Urinary bladder (tissue), 4 donors: ENCODE measurements around the gene NLRX1. TPM values are rescaled to one million over a fixed set of nuclear protein-coding genes. Genes with fewer than 3 reads are reported as not detected.
A peak's percentile ranks its signal among the peaks of the same experiment; 100 is the strongest.
"Not testable (repeated sequence)": the region's sequence is repeated elsewhere in the genome, so short reads cannot be mapped to it uniquely, and the experiment has no call there.

Experiments
- DNase-seq: peaks from one replicate; pipeline ENCODE4 v3.0.0-alpha.2; 2015; ENCODE audit errors: extremely low spot score
- H3K27ac ChIP-seq: one replicate; pipeline ENCODE4 v1.5.1; 2013; ENCODE audit warnings: low read depth, mild to moderate bottlenecking, moderate library complexity
- H3K36me3 ChIP-seq: one replicate; pipeline ENCODE4 v1.6.1; 2013; ENCODE audit warnings: mild to moderate bottlenecking, moderate library complexity; ENCODE audit not compliant: insufficient read depth
- H3K4me1 ChIP-seq: one replicate; pipeline ENCODE4 v1.6.1; 2013; ENCODE audit warnings: mild to moderate bottlenecking, moderate library complexity; ENCODE audit not compliant: insufficient read depth
- H3K4me3 ChIP-seq: one replicate; pipeline ENCODE4 v1.5.1; 2013; ENCODE audit warnings: low read depth, low read length
- WGBS: extraction: QIAGEN DNeasy Blood & Tissue Kit; methylation state at CpG from one replicate; pipeline ENCODE4 v1.1.7; 2013; 5-methylcytosine and 5-hydroxymethylcytosine counted together
- polyA plus RNA-seq: library from polyadenylated mRNA; stranded (reverse); fragments of 200-250 nt; gene quantifications from one replicate; pipeline ENCODE4 v1.2.3, GENCODE V29; 2013
- total RNA-seq: library from RNA; depleted of rRNA; stranded (reverse); fragments of >200 nt; gene quantifications from one replicate; pipeline ENCODE4 v1.2.3, GENCODE V29; 2014
- donor health status: healthy with polysubstance abuse.
- donor health status: healthy.

The NLRX1 gene
- total and polyA plus RNA-seq, 2 donors, result 11.7 to 24.3 TPM

GRCh38 chr11:119161871-119162270, 6.7 kb upstream of the NLRX1 start:
- DNase-seq, result no peak
- Histone ChIP-seq H3K4me1 (no peaks in the 10 kb centered on the region), H3K36me3 (no peaks in the 10 kb centered on the region), H3K27ac (no peak overlapping the region), H3K4me3 (no peak overlapping the region)
- 77% methylated on average over 8 of the region's 8 CpGs for WGBS

- no peaks in the 10 kb centered on the region for H3K4me1 ChIP-seq
These were observed 2.0 kb upstream of the NLRX1 start for GRCh38 chr11:119166368-119167076.

GRCh38 chr11:119167077-119167458, 1.5 kb upstream of the NLRX1 start:
- 85% methylated on average over 10 of the region's 10 CpGs for WGBS
- not testable (repeated sequence) for DNase-seq, H3K36me3 ChIP-seq, H3K27ac ChIP-seq, H3K4me1 ChIP-seq, H3K4me3 ChIP-seq

More at GRCh38 chr11:119166368-119167076, 2.0 kb upstream of the NLRX1 start:
- H3K27ac ChIP-seq, result no peak overlapping the region
- no peak overlapping the region for H3K4me3 ChIP-seq
- no peaks in the 10 kb centered on the region for H3K36me3 ChIP-seq
- WGBS, result 74% methylated on average over 8 of the region's 8 CpGs
- no peak for DNase-seq

- no peaks in the 10 kb centered on the region for H3K4me1 ChIP-seq
- no peak overlapping the region for H3K27ac ChIP-seq
- WGBS, result 58% methylated on average over 6 of the region's 6 CpGs
- H3K4me3 ChIP-seq, result no peak overlapping the region
- no peak for DNase-seq
- H3K36me3 ChIP-seq, result no peaks in the 10 kb centered on the region
These were observed 592 bp upstream of the NLRX1 start for GRCh38 chr11:119167933-119168332.

- peak overlapping the region; percentile 79 for H3K4me3 ChIP-seq
- DNase-seq, result no peak
- peak overlapping the region; percentile 87 for H3K27ac ChIP-seq
- no peaks in the 10 kb centered on the region for H3K36me3 ChIP-seq
- no peaks in the 10 kb centered on the region for H3K4me1 ChIP-seq
- 14% methylated on average over 15 of the region's 15 CpGs for WGBS
These were observed 776 bp downstream of the NLRX1 start for GRCh38 chr11:119169282-119169719.

- no peaks in the 10 kb centered on the region for H3K36me3 ChIP-seq
- H3K4me3 ChIP-seq, result no peak overlapping the region
- H3K4me1 ChIP-seq, result no peaks in the 10 kb centered on the region
- DNase-seq, result no peak
- WGBS, result 87% methylated on average over 2 of the region's 2 CpGs
- H3K27ac ChIP-seq, result no peak overlapping the region
These were observed 4.0 kb downstream of the NLRX1 start for GRCh38 chr11:119172513-119172912.

- H3K27ac ChIP-seq, result no peak overlapping the region
- 96% methylated on average over 21 of the region's 21 CpGs for WGBS
- no peaks in the 10 kb centered on the region for H3K4me1 ChIP-seq
- no peak for DNase-seq
- H3K4me3 ChIP-seq, result no peak overlapping the region
- H3K36me3 ChIP-seq, result no peaks in the 10 kb centered on the region
These were observed 4.9 kb downstream of the NLRX1 start for GRCh38 chr11:119173453-119173852.

GRCh38 chr11:119175493-119176077, 7.1 kb downstream of the NLRX1 start:
- Histone ChIP-seq H3K4me1 (no peaks in the 10 kb centered on the region), H3K36me3 (no peaks in the 10 kb centered on the region), H3K4me3 (no peak overlapping the region), H3K27ac (no peak overlapping the region)
- no peak for DNase-seq
- WGBS, result 64% methylated on average over 6 of the region's 6 CpGs

- Histone ChIP-seq H3K36me3 (no peaks in the 10 kb centered on the region), H3K4me3 (no peak overlapping the region), H3K4me1 (no peaks in the 10 kb centered on the region), H3K27ac (no peak overlapping the region)
- 61% methylated on average over 4 of the region's 4 CpGs for WGBS
- no peak for DNase-seq
These were observed 9.7 kb downstream of the NLRX1 start for GRCh38 chr11:119178166-119178680.

- H3K4me1 ChIP-seq, result no peaks in the 10 kb centered on the region
- H3K4me3 ChIP-seq, result no peak overlapping the region
- no peak for DNase-seq
- H3K36me3 ChIP-seq, result no peaks in the 10 kb centered on the region
- no peak overlapping the region for H3K27ac ChIP-seq
- 94% methylated on average over 6 of the region's 6 CpGs for WGBS
These were observed 10.8 kb downstream of the NLRX1 start for GRCh38 chr11:119179342-119179741.

GRCh38 chr11:119179983-119180382, 11.5 kb downstream of the NLRX1 start:
- Histone ChIP-seq H3K36me3 (no peaks in the 10 kb centered on the region), H3K4me3 (no peak overlapping the region), H3K4me1 (no peaks in the 10 kb centered on the region), H3K27ac (no peak overlapping the region)
- 88% methylated on average over 10 of the region's 10 CpGs for WGBS
- no peak for DNase-seq

GRCh38 chr11:119180729-119181676, 12.5 kb downstream of the NLRX1 start:
- no peak for DNase-seq
- WGBS, result 82% methylated on average over 6 of the region's 6 CpGs

GRCh38 chr11:119181677-119182412, 13.3 kb downstream of the NLRX1 start:
- DNase-seq, result no peak
- H3K4me1 ChIP-seq, result no peaks in the 10 kb centered on the region
- H3K4me3 ChIP-seq, result no peak overlapping the region
- no peak overlapping the region for H3K27ac ChIP-seq
- no peaks in the 10 kb centered on the region for H3K36me3 ChIP-seq
- WGBS, result 87% methylated on average over 17 of the region's 17 CpGs

More at GRCh38 chr11:119180729-119181676, 12.5 kb downstream of the NLRX1 start:
- Histone ChIP-seq H3K4me1 (no peaks in the 10 kb centered on the region), H3K27ac (no peak overlapping the region), H3K4me3 (no peak overlapping the region), H3K36me3 (no peaks in the 10 kb centered on the region)
